ENCODE results near the gene MAB21L4.

Gene MAB21L4

GRCh38 chr2:240925191-240925567 is 29.2 kb upstream of the MAB21L4 start:
- DNase-seq, result no peak

- no peak for DNase-seq
Observed at GRCh38 chr2:240922982-240923537, 27.1 kb upstream of the MAB21L4 start.

GRCh38 chr2:240922245-240922981 is 26.5 kb upstream of the MAB21L4 start:
- no peak for DNase-seq

GRCh38 chr2:240921995-240922244 is 26.0 kb upstream of the MAB21L4 start:
- DNase-seq, result no peak

GRCh38 chr2:240921311-240921994 is 25.5 kb upstream of the MAB21L4 start:
- no peak for DNase-seq

GRCh38 chr2:240920783-240921231 is 24.9 kb upstream of the MAB21L4 start:
- no peak for DNase-seq

- no peak for DNase-seq
Observed at GRCh38 chr2:240919786-240920782, 24.1 kb upstream of the MAB21L4 start.

- no peak for DNase-seq
Observed at GRCh38 chr2:240919161-240919781, 23.3 kb upstream of the MAB21L4 start.

- no peak for DNase-seq
Observed at GRCh38 chr2:240918258-240919091, 22.5 kb upstream of the MAB21L4 start.

GRCh38 chr2:240917684-240918257 is 21.8 kb upstream of the MAB21L4 start:
- no peak for DNase-seq

GRCh38 chr2:240917009-240917683 is 21.2 kb upstream of the MAB21L4 start:
- DNase-seq, result no peak

- no peak for DNase-seq
Observed at GRCh38 chr2:240916571-240917008, 20.6 kb upstream of the MAB21L4 start.

GRCh38 chr2:240915526-240916341 is 19.8 kb upstream of the MAB21L4 start:
- no peak for DNase-seq

GRCh38 chr2:240914645-240915525 is 18.9 kb upstream of the MAB21L4 start:
- DNase-seq, result no peak

GRCh38 chr2:240913810-240914644 is 18.1 kb upstream of the MAB21L4 start:
- peak; percentile 50 to 54 for DNase-seq

- no peak for DNase-seq
Observed at GRCh38 chr2:240912878-240913809, 17.2 kb upstream of the MAB21L4 start.

Data from SHP77 (cell line).